Lower leg skin (tissue), 3 donors: Measurements from ENCODE around the gene ELFN1.

ENCODE experiments used
- POLR2A ChIP-seq, 2 donors: fragments of 450-650 bp; IDR thresholded peaks; one replicate each; pipeline ENCODE4 v1.6.1; 2016 to 2017; ENCODE audit warnings: antibody characterized with exemption in 2 of 2, mild to moderate bottlenecking in 1 of 2, moderate library complexity in 1 of 2
- TF ChIP-seq, protein P1 (sequence below), 3 donors: fragments of 450-650 bp; IDR thresholded peaks; one replicate each; pipeline ENCODE4 v1.5.1; 2016; ENCODE audit warnings: antibody characterized with exemption in 3 of 3, mild to moderate bottlenecking in 3 of 3, moderate library complexity in 2 of 3

DNA sequence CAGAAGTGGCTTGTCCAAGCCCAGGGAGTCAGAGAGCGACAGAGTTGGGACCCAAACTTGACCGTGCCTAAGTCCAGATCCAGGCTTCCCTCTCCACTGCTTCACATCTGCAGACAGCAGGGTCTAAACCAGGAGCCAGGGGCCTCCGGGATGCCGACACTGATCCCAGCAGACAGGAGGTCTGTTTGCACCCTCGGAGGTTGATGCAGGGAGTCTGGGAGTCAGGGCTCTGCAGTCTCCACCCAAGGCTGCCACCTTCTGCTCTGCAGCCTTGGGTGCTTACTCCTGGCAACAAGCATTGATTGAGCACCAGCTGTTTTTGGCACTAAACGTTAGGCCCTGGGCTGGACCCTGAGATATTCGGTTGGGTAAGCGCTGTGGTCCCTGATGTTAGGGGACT is 21.0 kb downstream of the ELFN1 start:
- TF ChIP-seq, protein P1, sequence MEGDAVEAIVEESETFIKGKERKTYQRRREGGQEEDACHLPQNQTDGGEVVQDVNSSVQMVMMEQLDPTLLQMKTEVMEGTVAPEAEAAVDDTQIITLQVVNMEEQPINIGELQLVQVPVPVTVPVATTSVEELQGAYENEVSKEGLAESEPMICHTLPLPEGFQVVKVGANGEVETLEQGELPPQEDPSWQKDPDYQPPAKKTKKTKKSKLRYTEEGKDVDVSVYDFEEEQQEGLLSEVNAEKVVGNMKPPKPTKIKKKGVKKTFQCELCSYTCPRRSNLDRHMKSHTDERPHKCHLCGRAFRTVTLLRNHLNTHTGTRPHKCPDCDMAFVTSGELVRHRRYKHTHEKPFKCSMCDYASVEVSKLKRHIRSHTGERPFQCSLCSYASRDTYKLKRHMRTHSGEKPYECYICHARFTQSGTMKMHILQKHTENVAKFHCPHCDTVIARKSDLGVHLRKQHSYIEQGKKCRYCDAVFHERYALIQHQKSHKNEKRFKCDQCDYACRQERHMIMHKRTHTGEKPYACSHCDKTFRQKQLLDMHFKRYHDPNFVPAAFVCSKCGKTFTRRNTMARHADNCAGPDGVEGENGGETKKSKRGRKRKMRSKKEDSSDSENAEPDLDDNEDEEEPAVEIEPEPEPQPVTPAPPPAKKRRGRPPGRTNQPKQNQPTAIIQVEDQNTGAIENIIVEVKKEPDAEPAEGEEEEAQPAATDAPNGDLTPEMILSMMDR (IDR thresholded peaks at IDR 0.05): no peak
- no peak for TF ChIP-seq POLR2A (IDR thresholded peaks at IDR 0.05)
